SK-N-SH (cell line): Measurements from ENCODE around the gene OCIAD1. TPM values are rescaled to one million over a fixed set of nuclear protein-coding genes. Genes with fewer than 3 reads are reported as not detected.

Source experiments
- CTCF ChIA-PET: fragments of 300-600, 350-600 bp; formaldehyde crosslinking; extraction: SDS; loops from one replicate; lab custom pipeline; 2021; lab: Yijun Ruan, JAX
- POLR2A ChIA-PET: fragments of 350-600 bp; sonication (Branson Sonifier 250); formaldehyde crosslinking; extraction: SDS; loops from one replicate; lab custom pipeline; 2020; ENCODE audit warnings: antibody characterized with exemption, inconsistent platforms; lab: Yijun Ruan, JAX
- DNase-seq: peaks from one replicate; pipeline ENCODE4 v3.0.0; 2012
- H2AFZ ChIP-seq: fragments of 200-600 bp; sonication (generic); 2 replicates; pipeline ENCODE4 v1.8.1; 2016; ENCODE audit warnings: antibody characterized with exemption, mild to moderate bottlenecking, low read depth
- H3F3A ChIP-seq: fragments of 200-600 bp; sonication (generic); replicated peaks from 2 replicates; pipeline ENCODE3; 2016; ENCODE audit warnings: antibody characterized with exemption, mild to moderate bottlenecking; ENCODE audit not compliant: insufficient read depth
- H3K27ac ChIP-seq, 2 experiments: fragments of 200-500 bp in 1 of 2; fragments of 200-600 bp in 1 of 2; sonication (Bioruptor generic) in 1 of 2; sonication (generic), shearing (Covaris generic) in 1 of 2; 2 replicates each; pipeline versions ENCODE4 v1.5.1 to v1.6.1; 2014 to 2016; ENCODE audit warnings: low read depth in 2 of 2, inconsistent platforms in 1 of 2, low read length in 1 of 2, mild to moderate bottlenecking in 1 of 2, mixed read lengths in 1 of 2
- H3K27me3 ChIP-seq: fragments of 200-600 bp; sonication (generic), shearing (Covaris generic); 2 replicates; pipeline ENCODE4 v1.6.1; 2016; ENCODE audit warnings: mixed run types; ENCODE audit not compliant: insufficient read depth
- H3K36me3 ChIP-seq, 2 experiments: fragments of 200-500 bp in 1 of 2; fragments of 200-600 bp in 1 of 2; sonication (Bioruptor generic) in 1 of 2; sonication (generic) in 1 of 2; replicated peaks in 1 of 2; 2 replicates each; pipeline versions ENCODE3 to v1.5.1; 2014 to 2016; ENCODE audit warnings: low read length in 1 of 2, mild to moderate bottlenecking in 1 of 2; ENCODE audit not compliant: insufficient read depth in 2 of 2, control insufficient read depth in 1 of 2
- H3K4me1 ChIP-seq, 2 experiments: fragments of 200-500 bp in 1 of 2; fragments of 200-600 bp in 1 of 2; sonication (Bioruptor generic) in 1 of 2; sonication (generic), shearing (Covaris generic) in 1 of 2; 2 replicates each; pipeline versions ENCODE4 v1.5.1 to v1.6.1; 2014 to 2016; ENCODE audit warnings: low read depth in 1 of 2, low read length in 1 of 2, mixed run types in 1 of 2; ENCODE audit not compliant: insufficient read depth in 2 of 2, control insufficient read depth in 1 of 2
- H3K4me2 ChIP-seq: fragments of 200-600 bp; sonication (generic), shearing (Covaris generic); 2 replicates; pipeline ENCODE4 v1.6.1; 2017; ENCODE audit warnings: mixed run types
- H3K4me3 ChIP-seq, 2 experiments: fragments of 200-500 bp in 1 of 2; fragments of 200-600 bp in 1 of 2; sonication (Bioruptor generic) in 1 of 2; sonication (generic), shearing (Covaris generic) in 1 of 2; 2 replicates each; pipeline versions ENCODE4 v1.5.1 to v1.8.1; 2014 to 2016; ENCODE audit warnings: low read depth in 2 of 2, inconsistent platforms in 1 of 2, low read length in 1 of 2, mild to moderate bottlenecking in 1 of 2, mixed read lengths in 1 of 2, moderate library complexity in 1 of 2
- H3K79me2 ChIP-seq: fragments of 200-600 bp; sonication (generic); 2 replicates; pipeline ENCODE4 v1.8.1; 2017; ENCODE audit warnings: mild to moderate bottlenecking; ENCODE audit not compliant: insufficient read depth
- H3K9ac ChIP-seq: fragments of 200-600 bp; sonication (generic); 2 replicates; pipeline ENCODE4 v1.6.1; 2017; ENCODE audit warnings: mixed run types
- H3K9me2 ChIP-seq: fragments of 200-600 bp; sonication (generic); 2 replicates; pipeline ENCODE4 v1.6.1; 2017; ENCODE audit warnings: mixed run types
- H3K9me3 ChIP-seq: fragments of 200-600 bp; sonication (generic); 2 replicates; pipeline ENCODE4 v1.6.1; 2017; ENCODE audit warnings: mixed run types, mild to moderate bottlenecking, moderate library complexity
- H4K20me1 ChIP-seq: fragments of 200-600 bp; sonication (generic); 2 replicates; pipeline ENCODE4 v1.6.1; 2017; ENCODE audit warnings: mild to moderate bottlenecking, mixed run types; ENCODE audit not compliant: insufficient read depth
- CTCF ChIP-seq: fragments of 200-600 bp; sonication (generic); IDR thresholded peaks from 2 replicates; pipeline ENCODE4 v1.6.1; 2017; ENCODE audit warnings: antibody characterized with exemption, mild to moderate bottlenecking, moderate library complexity
- ELF1 ChIP-seq: IDR thresholded peaks from 2 replicates; pipeline ENCODE4 v1.4.0; 2012
- EP300 ChIP-seq, 2 experiments: IDR thresholded peaks; 2 replicates each; pipeline versions ENCODE4 v1.4.0 to v1.6.1; 2012; ENCODE audit warnings: borderline replicate concordance in 1 of 2, low read depth in 1 of 2, low read length in 1 of 2
- EZH2phosphoT487 ChIP-seq: fragments of 200-600 bp; sonication (generic); IDR thresholded peaks from 2 replicates; pipeline ENCODE4 v1.6.1; 2017; ENCODE audit warnings: low read depth, mixed run types, mild to moderate bottlenecking, antibody characterized with exemption, moderate library complexity, borderline replicate concordance
- FOSL2 ChIP-seq: IDR thresholded peaks from 2 replicates; pipeline ENCODE4 v1.4.0; 2012; ENCODE audit warnings: low read depth, mild to moderate bottlenecking, moderate library complexity, borderline replicate concordance
- RAD21 ChIP-seq: IDR thresholded peaks from 2 replicates; pipeline ENCODE4 v1.6.1; 2012; ENCODE audit warnings: mild to moderate bottlenecking, low read length
- RFX5 ChIP-seq: IDR thresholded peaks from 2 replicates; pipeline ENCODE4 v1.6.1; 2012; ENCODE audit warnings: mild to moderate bottlenecking, improper control_type of control experiment, low read length
- RXRA ChIP-seq: IDR thresholded peaks from 2 replicates; pipeline ENCODE4 v1.4.0; 2012; ENCODE audit warnings: low read depth, mild to moderate bottlenecking, borderline replicate concordance
- TEAD4 ChIP-seq: IDR thresholded peaks from 2 replicates; pipeline ENCODE4 v1.4.0; 2012; ENCODE audit warnings: mild to moderate bottlenecking, borderline replicate concordance; ENCODE audit not compliant: insufficient read depth
- YY1 ChIP-seq: IDR thresholded peaks from 2 replicates; pipeline ENCODE4 v1.4.0; 2012; ENCODE audit warnings: low read depth, mild to moderate bottlenecking
- ZBTB33 ChIP-seq: IDR thresholded peaks from 2 replicates; pipeline ENCODE4 v1.4.0; 2012; ENCODE audit warnings: low read depth, borderline replicate concordance
- WGBS: methylation state at CpG from one replicate; pipeline ENCODE4 v1.1.6; 2017; ENCODE audit warnings: low lambda C conversion rate; 5-methylcytosine and 5-hydroxymethylcytosine counted together
- polyA plus RNA-seq, 3 experiments: library from polyadenylated mRNA; depleted of rRNA; stranded (reverse); fragments of >200 nt; gene quantifications; 2 replicates each; pipeline ENCODE4 v1.2.3, GENCODE V29; 2012
- TF ChIP-seq, protein P1 (sequence below): IDR thresholded peaks from 2 replicates; pipeline ENCODE4 v1.4.0; 2012; ENCODE audit warnings: low read depth, borderline replicate concordance
- TF ChIP-seq, protein P2 (sequence below): IDR thresholded peaks from 2 replicates; pipeline ENCODE4; 2012

OCIAD1 gene
- polyA plus RNA-seq, 1 of the 3 experiments (the other 2 are of a cell fraction) = 113 TPM

- Histone ChIP-seq H3K9ac (no peak overlapping the region), H3K4me3 (no peak overlapping the region), H3K9me3 (no peaks in the 10 kb centered on the region), H3K27ac (no peak overlapping the region), H3K79me2 (no peaks in the 10 kb centered on the region), H3K4me2 (no peak overlapping the region), H4K20me1 (no peaks in the 10 kb centered on the region), H3K9me2 (no peaks in the 10 kb centered on the region), H2AFZ (no peak overlapping the region), H3F3A (no peaks in the 10 kb centered on the region), H3K27me3 (no peaks in the 10 kb centered on the region), H3K36me3 (no peaks in the 10 kb centered on the region), H3K4me1 (peaks cover 0 to 4% of the 10 kb centered on the region in 2 experiments; a peak in 1 of 4 replicates)
- TF ChIP-seq RFX5 = no peak
- no peak for TF ChIP-seq ZBTB33
- TF ChIP-seq, protein P1, sequence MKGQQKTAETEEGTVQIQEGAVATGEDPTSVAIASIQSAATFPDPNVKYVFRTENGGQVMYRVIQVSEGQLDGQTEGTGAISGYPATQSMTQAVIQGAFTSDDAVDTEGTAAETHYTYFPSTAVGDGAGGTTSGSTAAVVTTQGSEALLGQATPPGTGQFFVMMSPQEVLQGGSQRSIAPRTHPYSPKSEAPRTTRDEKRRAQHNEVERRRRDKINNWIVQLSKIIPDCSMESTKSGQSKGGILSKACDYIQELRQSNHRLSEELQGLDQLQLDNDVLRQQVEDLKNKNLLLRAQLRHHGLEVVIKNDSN = no peak
- no peak for TF ChIP-seq YY1
- no peak for TF ChIP-seq FOSL2
- no peak for TF ChIP-seq RAD21
- TF ChIP-seq EP300 (IDR thresholded peaks at IDR 0.05; ENCODE audit: borderline replicate concordance in 1 of 2, low read depth in 1 of 2, low read length in 1 of 2) = no peak
- TF ChIP-seq CTCF = no peak
- no peak for TF ChIP-seq ELF1
- TF ChIP-seq RXRA = no peak
- TF ChIP-seq TEAD4 = no peak
- TF ChIP-seq, protein P2, sequence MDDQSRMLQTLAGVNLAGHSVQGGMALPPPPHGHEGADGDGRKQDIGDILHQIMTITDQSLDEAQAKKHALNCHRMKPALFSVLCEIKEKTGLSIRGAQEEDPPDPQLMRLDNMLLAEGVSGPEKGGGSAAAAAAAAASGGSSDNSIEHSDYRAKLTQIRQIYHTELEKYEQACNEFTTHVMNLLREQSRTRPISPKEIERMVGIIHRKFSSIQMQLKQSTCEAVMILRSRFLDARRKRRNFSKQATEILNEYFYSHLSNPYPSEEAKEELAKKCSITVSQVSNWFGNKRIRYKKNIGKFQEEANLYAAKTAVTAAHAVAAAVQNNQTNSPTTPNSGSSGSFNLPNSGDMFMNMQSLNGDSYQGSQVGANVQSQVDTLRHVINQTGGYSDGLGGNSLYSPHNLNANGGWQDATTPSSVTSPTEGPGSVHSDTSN = no peak
- no peak for TF ChIP-seq EZH2phosphoT487
- 86% methylated on average over 2 of the region's 2 CpGs for WGBS
- POLR2A ChIA-PET = no interaction called here
- DNase-seq = no peak
- CTCF ChIA-PET = no interaction called here
These were observed 34.5 kb upstream of the OCIAD1 start for GRCh38 chr4:48796191-48796926.
